ENCODE data around the gene IL3.

IL3 gene

DNA sequence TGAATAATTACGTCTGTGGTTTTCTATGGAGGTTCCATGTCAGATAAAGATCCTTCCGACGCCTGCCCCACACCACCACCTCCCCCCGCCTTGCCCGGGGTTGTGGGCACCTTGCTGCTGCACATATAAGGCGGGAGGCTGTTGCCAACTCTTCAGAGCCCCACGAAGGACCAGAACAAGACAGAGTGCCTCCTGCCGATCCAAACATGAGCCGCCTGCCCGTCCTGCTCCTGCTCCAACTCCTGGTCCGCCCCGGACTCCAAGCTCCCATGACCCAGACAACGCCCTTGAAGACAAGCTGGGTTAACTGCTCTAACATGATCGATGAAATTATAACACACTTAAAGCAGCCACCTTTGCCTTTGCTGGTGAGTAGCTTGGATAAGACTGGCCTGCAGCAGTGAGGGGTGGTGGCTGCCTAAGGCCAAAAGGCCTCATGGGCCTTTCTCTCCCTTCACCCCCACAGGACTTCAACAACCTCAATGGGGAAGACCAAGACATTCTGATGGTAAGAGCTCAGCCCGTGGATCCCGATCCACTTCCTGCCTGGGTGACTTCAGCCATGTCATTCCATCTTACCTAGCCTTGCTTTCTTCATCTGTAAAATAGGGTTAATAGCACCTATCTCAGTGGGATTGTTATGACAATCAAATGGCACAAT lies at the start of gene IL3:
Gene IL3, plus strand, starts transcription at position 155 of the 661 bp plus-strand sequence. Its CDS starts 52 bp downstream, at position 207.
- intact Hi-C loops (cut with DNase I): no loop called here

DNA sequence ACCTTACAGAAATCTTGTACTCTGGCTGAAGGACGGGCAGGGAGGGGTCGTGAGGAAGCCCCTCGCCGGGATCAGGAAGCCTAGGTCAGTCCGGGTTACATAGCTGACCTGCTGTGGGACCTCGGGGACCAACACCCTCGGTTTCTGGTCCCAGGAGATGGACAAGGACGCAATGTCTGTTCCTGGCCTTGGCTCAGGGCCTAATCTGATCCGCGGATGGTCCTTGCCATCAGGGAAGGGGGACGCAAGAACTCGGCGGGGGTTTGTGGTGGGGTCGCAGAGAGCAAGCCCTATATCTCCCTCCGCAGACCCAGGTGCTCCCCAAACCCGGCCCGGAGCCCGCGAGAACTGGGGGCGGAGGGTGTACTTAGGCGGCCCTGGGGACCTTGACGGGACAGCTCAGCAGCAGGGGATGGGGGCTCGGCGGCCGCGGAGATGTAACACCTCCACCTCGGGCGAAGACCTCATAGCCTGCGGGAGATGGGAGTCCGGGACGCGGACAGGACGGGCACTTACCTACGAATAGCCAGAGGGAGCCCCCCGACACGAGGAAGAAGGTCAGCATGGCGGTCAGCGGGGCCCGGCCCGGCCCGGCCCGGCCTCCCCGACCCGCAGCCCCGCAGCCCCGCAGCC lies 49.4 kb upstream of the IL3 start:
- intact Hi-C loops (cut with DNase I): no loop called here
- DNase-seq: peak in 14 of 42 donors; percentile 10 to 50 (median 21)

More for the DNA sequence above, at the start of gene IL3:
- DNase-seq: peak in 17 of 42 donors; percentile 1 to 42 (median 7)

DNA sequence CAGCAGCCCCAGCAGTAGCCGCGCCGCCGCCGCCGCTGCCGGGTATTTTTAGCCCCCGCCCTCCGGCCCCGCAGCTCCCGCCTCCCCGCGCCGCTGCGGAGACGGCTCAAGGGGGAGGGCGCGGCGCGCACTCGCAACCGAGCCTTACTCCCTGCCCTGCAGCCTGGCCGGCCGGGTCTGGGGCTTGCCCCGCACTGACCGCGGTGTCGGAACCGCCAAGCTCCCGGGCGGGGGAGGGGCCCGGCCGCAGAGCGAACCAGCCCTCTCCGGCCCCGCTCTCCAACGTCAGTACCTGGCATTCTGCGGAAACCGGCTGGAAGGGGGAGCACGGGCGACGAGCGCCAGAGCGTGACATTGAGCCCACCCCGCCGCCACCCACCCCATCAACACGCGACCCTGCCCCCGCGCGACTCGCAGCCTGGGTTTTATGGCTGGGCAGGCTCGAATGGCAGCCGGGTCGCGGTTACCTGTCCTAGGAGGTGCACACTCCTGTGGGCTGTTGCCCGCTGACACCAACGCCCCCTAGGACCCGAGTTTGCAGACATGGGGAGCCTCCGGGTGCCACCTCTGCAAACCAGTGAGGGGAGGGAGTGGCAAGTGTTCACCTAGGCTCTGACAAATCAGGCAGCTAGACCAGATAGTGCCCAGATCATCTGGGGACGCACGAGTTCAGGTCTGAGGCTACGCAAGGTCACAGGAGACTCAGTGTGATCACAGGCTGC lies 48.7 kb upstream of the IL3 start, which contains the start of gene ACSL6:
Gene ACSL6, minus strand, starts transcription at position 37 of the 722 bp plus-strand sequence. CDS start 105 bp downstream, outside the sequence.
- peak in 39 of 42 donors; percentile 44 to 83 (median 67) for DNase-seq

GRCh38 chr5:132012371-132013005 lies 48.0 kb upstream of the IL3 start:
- peak in 18 of 42 donors; percentile 19 to 77 (median 42) for DNase-seq
- intact Hi-C loops (cut with DNase I): no loop called here

More for the DNA sequence above, 48.7 kb upstream of the IL3 start, which contains the start of gene ACSL6:
- intact Hi-C loops (cut with DNase I): no loop called here

DNA sequence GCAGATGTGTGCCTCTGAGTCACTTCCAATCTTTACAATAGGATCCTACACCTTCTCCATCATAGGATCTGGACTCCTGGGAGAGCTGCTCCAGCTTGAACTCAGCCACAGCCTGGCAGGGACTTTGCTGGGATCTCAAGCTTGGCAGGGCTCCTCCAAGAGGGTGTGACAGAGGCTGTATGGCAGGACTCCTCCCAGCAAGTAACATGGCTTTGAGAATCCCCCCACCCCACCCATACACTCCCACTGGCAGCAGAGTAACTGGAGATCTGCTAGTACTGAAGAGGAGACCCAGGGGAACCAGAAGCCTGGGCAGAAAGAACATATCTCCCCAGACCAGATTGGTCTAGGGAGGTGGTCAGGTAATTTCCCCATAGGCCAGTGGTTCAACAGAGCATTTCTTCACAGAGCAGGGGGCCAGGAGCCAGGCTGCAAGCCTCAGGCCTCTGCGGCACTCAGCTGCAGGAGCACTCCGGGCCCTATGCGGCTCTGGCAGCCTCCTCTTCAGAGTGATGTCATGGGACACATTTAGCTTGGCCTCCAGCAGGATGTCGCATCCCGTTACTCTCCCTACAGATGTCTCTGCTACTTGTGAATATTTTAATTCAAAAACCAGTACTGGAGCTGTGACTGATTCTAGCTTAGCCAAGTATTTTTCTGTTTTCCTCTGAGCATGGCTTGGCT lies 47.3 kb upstream of the IL3 start:
- intact Hi-C loops (cut with DNase I): no loop called here
- peak in 14 of 42 donors; percentile 2 to 53 (median 26) for DNase-seq

- intact Hi-C loops (cut with DNase I): no loop called here
- DNase-seq: peak in 8 of 42 donors; percentile 4 to 36 (median 14)
Measured at GRCh38 chr5:132013711-132014110, 46.7 kb upstream of the IL3 start.

GRCh38 chr5:132016721-132017250 lies 43.7 kb upstream of the IL3 start:
- intact Hi-C loops (cut with DNase I): no loop called here
- DNase-seq: no peak

- intact Hi-C loops (cut with DNase I): no loop called here
- DNase-seq: peak in 4 of 42 donors; percentile 2 to 34 (median 24)
Measured at GRCh38 chr5:132017316-132017715, 43.1 kb upstream of the IL3 start.

GRCh38 chr5:132017738-132018625 lies 42.5 kb upstream of the IL3 start:
- DNase-seq: peak in 5 of 42 donors; percentile 4 to 38 (median 19)
- intact Hi-C loops (cut with DNase I): no loop called here

- intact Hi-C loops (cut with DNase I): no loop called here
- DNase-seq: peak in 1 of 42 donors; percentile 3
Measured at GRCh38 chr5:132019337-132019736, 41.1 kb upstream of the IL3 start.

- DNase-seq: no peak
- intact Hi-C loops (cut with DNase I): no loop called here
Measured at GRCh38 chr5:132019857-132020555, 40.4 kb upstream of the IL3 start.

DNA sequence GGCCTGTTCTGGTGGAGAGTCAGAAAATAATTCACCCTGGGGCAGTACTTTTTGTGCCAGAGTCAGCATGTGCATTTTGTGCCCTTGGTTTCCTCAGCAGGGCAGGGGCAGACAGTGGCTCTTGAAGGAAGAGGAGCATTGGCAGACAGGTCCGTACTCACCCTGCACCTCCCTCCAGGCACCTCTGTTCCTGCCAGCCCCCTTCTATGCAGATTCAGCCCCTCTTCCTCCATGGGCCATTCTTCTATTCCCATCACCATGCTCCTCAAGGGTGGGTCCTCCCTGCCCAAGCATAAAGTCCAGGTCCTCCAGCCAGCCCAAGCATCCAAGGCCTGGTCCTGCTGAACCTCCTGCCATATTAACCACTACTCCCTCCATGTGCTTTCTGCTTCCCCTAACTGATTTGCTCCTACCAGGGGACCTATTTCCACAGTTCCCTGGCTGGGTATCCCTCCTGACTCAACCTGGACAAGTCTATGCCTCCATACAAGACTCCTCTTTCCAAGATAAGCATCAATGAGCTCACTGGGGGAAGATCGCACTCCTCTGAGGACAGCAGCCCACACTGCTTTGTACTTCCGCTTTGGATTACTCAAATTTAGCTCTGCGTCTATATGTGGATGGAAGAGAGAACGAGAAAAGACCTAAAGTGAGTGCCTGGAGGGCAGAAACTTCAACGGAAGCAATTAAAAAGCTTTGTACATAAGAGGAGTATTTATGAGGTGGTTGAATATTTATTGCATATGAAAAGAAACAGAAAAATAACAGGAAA lies 39.7 kb upstream of the IL3 start:
- DNase-seq: peak in 1 of 42 donors; percentile 23
- intact Hi-C loops (cut with DNase I): no loop called here

DNA sequence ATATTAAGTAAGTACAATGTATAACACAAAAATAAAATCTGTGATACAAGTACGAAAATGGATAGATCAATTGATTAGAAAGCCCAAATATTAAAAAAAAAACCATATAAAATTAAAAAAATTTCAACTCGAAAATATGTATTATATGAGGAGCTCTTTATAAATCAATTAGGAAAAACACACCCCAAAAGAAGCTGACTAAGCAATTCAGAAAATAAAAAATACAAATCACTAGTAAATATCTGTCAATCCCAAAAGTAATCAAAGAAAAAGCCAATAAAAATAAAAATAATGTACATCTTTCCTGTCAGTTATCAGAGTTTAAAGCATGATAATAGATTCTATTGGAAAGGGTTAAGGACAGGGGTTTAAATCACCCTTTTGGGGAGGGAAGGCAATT lies 38.8 kb upstream of the IL3 start:
- intact Hi-C loops (cut with DNase I): no loop called here
- no peak for DNase-seq

- peak in 4 of 42 donors; percentile 14 to 49 (median 40) for DNase-seq
- intact Hi-C loops (cut with DNase I): no loop called here
Measured at GRCh38 chr5:132022737-132023136, 37.7 kb upstream of the IL3 start.

DNA sequence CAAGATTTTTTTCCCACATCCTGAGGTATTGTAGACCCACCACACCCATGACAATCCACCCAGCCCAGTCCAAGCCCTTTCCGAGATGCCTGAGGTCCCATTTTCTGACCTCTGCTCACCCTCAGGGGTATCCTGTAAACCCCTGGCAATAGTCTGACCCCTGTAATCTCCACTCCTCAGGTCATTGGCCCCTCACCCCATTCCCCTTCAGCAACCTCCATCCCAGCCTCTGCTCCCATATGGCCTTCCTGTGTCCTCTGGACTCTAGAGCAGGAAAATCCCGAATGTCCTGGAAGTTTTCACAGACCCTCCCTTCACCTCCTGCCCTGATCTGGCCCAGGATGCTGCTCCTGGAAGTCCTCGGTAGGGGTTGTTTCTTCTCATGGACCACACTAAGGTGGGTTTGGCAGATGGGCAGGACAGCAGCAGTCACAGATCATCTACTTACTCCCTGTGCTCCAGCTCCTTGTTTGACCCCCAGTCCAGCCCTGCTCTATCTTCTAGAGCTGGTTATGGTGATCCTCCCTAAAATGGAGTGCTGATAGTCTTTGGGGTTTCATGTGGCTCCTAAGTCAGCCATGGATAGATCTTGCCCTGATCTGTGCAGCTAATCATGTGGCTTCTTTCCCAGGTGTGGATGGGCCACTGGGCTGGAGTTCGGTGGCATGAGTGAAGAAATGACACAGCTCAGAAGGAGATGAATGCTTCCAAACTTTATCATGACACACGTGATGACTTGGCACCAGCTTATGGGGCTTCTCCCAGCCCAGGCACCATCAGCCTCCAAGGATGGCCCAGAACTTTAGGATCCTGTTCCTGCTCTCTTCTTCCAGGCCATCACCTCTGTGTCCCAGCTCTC lies 37.0 kb upstream of the IL3 start:
- DNase-seq: no peak
- intact Hi-C loops (cut with DNase I): no loop called here

All from head of caudate nucleus (tissue), 42 donors.